Peyer's patch (tissue), 4 donors: ENCODE results near the gene ZBTB24.

Source experiments
- POLR2A ChIP-seq, 2 donors: fragments of 450-650 bp; IDR thresholded peaks; one replicate each; pipeline ENCODE4 v1.5.1; 2017; ENCODE audit warnings: antibody characterized with exemption in 2 of 2, mild to moderate bottlenecking in 2 of 2, moderate library complexity in 2 of 2
- TF ChIP-seq, protein P1 (sequence below), 6 experiments: fragments of 450-650 bp in 4 of 6; fragments of 200-600 bp in 2 of 6; sonication (generic) in 1 of 6; IDR thresholded peaks; one replicate each; pipeline ENCODE4 v1.5.1; 2017 to 2019; ENCODE audit warnings: antibody characterized with exemption in 6 of 6, mild to moderate bottlenecking in 3 of 6, moderate library complexity in 1 of 6

DNA sequence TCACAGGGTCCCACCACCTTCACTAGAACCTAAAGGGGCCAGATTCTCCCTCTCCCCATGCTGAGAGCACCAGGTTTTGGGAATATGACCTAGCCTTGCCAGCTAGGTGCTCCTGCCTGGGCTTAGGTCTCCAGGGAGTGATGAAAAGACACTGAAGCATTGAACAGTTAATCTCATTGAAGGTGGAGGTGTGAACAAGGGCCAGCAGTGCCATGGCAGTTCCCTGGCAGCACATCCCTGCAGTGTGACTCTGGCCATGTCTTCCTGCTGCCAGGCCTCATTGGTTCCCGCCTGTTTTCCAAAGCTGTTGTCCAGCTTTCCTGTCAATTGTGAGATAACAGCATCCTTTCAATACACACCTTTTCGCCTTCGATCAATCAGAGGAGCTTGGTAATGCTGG, 53.5 kb downstream of the ZBTB24 start:
- TF ChIP-seq, protein P1, sequence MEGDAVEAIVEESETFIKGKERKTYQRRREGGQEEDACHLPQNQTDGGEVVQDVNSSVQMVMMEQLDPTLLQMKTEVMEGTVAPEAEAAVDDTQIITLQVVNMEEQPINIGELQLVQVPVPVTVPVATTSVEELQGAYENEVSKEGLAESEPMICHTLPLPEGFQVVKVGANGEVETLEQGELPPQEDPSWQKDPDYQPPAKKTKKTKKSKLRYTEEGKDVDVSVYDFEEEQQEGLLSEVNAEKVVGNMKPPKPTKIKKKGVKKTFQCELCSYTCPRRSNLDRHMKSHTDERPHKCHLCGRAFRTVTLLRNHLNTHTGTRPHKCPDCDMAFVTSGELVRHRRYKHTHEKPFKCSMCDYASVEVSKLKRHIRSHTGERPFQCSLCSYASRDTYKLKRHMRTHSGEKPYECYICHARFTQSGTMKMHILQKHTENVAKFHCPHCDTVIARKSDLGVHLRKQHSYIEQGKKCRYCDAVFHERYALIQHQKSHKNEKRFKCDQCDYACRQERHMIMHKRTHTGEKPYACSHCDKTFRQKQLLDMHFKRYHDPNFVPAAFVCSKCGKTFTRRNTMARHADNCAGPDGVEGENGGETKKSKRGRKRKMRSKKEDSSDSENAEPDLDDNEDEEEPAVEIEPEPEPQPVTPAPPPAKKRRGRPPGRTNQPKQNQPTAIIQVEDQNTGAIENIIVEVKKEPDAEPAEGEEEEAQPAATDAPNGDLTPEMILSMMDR (IDR thresholded peaks at IDR 0.05) = no peak
- TF ChIP-seq POLR2A (IDR thresholded peaks at IDR 0.05) = no peak
